Kidney epithelial cell (primary cell): Measurements from ENCODE around the gene OXCT1. TPM values are rescaled to one million over a fixed set of nuclear protein-coding genes. Genes with fewer than 3 reads are reported as not detected.
"Not testable (repeated sequence)": the region's sequence is repeated elsewhere in the genome, so short reads cannot be mapped to it uniquely, and the experiment has no call there.

Experiments
- DNase-seq: peaks from one replicate; pipeline ENCODE4 v3.0.0-alpha.2; 2010; ENCODE audit warnings: low read depth
- H3K27me3 ChIP-seq: 2 replicates; pipeline ENCODE4 v1.6.0; 2011; ENCODE audit warnings: low read length; ENCODE audit not compliant: control insufficient read depth, insufficient read depth
- H3K36me3 ChIP-seq: 2 replicates; pipeline ENCODE4 v1.5.1; 2011; ENCODE audit warnings: low read length; ENCODE audit not compliant: control insufficient read depth, insufficient read depth
- H3K4me3 ChIP-seq: 2 replicates; pipeline ENCODE4 v1.5.1; 2011; ENCODE audit warnings: low read depth, mild to moderate bottlenecking, control low read depth, low read length
- total RNA-seq: library from RNA; depleted of rRNA; stranded (reverse); fragments of >200 nt; gene quantifications from 2 replicates; pipeline ENCODE4 v1.2.3, GENCODE V29; 2015
- TF ChIP-seq, protein P1 (sequence below): IDR thresholded peaks from 2 replicates; pipeline ENCODE4 v1.5.1; 2011; ENCODE audit warnings: mild to moderate bottlenecking, moderate library complexity, low read length, control low read depth, inconsistent platforms; ENCODE audit not compliant: insufficient read depth, poor library complexity, severe bottlenecking

The OXCT1 gene
- total RNA-seq, 1 donor from 2014 or later = 21.0 TPM

DNA sequence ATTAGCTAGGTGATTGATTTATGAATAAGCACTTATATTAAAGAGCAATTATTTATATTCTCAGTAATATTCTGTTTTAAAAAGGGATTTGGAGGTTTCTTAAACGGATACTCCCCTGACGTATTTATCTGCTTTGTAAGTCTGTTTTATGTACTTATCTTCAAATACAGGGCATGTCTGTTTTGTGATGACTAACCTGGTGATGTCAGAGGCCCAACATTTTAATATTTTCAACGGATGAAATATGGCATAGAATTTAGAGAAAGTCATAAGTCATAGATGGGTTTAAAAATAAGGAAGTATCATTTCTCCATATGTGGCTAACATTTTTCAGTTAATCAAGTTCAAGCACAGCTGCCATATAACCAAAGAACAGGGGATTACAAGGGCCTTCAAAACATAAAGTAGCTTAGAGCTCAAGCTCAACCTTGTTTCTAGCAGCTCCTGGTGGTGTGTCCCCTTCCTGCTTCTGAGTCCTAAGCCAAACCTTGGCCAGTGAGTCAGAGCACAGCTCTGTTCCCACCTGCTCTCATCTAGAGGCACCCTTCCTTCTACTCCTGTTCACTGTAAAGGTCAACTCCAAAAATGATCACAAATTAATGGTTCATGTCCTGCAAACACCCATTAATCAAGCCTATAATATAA lies 131.4 kb downstream of the OXCT1 start:
- no peaks in the 10 kb centered on the region for H3K27me3 ChIP-seq
- TF ChIP-seq, protein P1, sequence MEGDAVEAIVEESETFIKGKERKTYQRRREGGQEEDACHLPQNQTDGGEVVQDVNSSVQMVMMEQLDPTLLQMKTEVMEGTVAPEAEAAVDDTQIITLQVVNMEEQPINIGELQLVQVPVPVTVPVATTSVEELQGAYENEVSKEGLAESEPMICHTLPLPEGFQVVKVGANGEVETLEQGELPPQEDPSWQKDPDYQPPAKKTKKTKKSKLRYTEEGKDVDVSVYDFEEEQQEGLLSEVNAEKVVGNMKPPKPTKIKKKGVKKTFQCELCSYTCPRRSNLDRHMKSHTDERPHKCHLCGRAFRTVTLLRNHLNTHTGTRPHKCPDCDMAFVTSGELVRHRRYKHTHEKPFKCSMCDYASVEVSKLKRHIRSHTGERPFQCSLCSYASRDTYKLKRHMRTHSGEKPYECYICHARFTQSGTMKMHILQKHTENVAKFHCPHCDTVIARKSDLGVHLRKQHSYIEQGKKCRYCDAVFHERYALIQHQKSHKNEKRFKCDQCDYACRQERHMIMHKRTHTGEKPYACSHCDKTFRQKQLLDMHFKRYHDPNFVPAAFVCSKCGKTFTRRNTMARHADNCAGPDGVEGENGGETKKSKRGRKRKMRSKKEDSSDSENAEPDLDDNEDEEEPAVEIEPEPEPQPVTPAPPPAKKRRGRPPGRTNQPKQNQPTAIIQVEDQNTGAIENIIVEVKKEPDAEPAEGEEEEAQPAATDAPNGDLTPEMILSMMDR = no peak
- no peaks in the 10 kb centered on the region for H3K36me3 ChIP-seq
- H3K4me3 ChIP-seq = no peak overlapping the region
- no peak for DNase-seq

DNA sequence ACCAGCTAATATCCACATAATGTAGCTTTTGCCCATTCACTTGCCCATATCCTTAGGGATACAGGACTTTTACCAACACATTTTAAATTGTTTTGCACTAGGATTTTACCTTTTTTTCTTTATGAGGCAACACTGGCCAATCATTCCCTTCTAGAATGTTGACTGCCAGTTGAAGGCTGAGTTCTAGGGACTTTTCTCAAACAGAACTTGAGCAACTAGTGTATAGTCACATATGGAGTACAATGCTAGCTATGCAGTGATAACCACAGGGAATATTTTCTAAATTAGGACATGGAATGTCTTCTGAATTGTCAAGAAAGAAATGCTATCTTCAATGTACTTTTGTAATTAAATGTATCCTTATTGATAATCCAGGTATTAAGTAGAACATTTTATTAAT lies 133.6 kb downstream of the OXCT1 start:
- Histone ChIP-seq H3K4me3 (no peak overlapping the region), H3K27me3 (no peaks in the 10 kb centered on the region), H3K36me3 (no peaks in the 10 kb centered on the region)
- no peak for DNase-seq
- TF ChIP-seq, protein P1 = no peak

DNA sequence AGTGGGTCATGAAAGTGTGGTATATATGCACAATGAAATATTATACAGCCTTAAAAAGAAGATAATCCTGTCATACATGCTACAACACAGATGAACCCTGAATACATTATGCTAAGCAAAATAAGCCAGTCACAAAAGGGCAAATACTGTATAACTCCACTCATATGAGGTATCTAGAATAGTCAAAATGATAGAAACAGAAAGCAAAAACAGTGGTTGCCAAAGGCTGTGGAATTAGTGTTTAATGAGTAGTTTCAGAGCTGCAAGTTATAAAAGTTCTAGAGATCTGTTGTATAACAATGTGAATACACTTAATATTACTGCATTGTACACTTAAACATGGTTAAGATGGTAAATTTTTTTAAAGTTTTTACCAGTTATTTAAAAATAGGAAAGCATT lies 135.0 kb downstream of the OXCT1 start:
- TF ChIP-seq, protein P1 = no peak
- no peak overlapping the region for H3K4me3 ChIP-seq
- DNase-seq = no peak
- no peaks in the 10 kb centered on the region for H3K27me3 ChIP-seq
- H3K36me3 ChIP-seq = no peaks in the 10 kb centered on the region

DNA sequence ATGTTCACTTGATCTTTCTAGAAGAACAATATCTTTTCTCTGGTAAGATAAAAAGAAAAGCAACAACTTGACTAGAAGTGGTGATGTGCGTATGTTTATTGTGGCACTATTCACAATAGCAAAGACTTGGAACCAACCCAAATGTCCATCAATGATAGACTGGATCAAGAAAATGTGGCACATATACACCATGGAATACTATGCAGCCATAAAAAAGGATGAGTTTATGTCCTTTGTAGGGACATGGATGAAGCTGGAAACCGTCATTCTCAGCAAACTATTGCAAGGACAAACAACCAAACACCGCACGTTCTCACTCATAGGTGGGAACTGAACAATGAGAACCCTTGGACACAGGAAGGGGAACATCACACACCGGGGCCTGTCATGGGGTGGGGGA lies 140.8 kb downstream of the OXCT1 start:
- H3K4me3 ChIP-seq, DNase-seq: not testable (repeated sequence)

DNA sequence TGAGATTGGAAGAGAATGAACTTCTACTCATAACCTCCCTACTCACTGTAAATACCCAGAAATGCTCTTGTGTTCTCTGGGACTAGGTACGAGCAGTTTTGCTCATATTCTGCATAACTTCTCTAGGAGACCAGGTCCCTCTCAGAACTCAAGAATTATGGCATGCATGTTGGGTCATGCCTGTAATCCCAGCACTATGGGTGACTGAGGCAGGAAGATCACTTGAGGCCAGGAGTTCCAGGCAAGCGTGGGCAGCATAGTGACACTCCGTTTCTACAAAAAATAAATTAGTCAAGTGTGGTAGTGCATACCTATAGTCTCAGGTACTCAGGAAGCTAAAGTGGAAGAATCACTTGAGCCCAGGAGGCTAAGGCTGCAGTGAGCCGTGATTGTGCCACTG lies 141.9 kb downstream of the OXCT1 start:
- no peak overlapping the region for H3K4me3 ChIP-seq
- no peaks in the 10 kb centered on the region for H3K27me3 ChIP-seq
- TF ChIP-seq, protein P1 = no peak
- H3K36me3 ChIP-seq = no peaks in the 10 kb centered on the region
- no peak for DNase-seq

More for the DNA sequence above, 140.8 kb downstream of the OXCT1 start:
- H3K27me3 ChIP-seq, H3K36me3 ChIP-seq: not testable (repeated sequence)

DNA sequence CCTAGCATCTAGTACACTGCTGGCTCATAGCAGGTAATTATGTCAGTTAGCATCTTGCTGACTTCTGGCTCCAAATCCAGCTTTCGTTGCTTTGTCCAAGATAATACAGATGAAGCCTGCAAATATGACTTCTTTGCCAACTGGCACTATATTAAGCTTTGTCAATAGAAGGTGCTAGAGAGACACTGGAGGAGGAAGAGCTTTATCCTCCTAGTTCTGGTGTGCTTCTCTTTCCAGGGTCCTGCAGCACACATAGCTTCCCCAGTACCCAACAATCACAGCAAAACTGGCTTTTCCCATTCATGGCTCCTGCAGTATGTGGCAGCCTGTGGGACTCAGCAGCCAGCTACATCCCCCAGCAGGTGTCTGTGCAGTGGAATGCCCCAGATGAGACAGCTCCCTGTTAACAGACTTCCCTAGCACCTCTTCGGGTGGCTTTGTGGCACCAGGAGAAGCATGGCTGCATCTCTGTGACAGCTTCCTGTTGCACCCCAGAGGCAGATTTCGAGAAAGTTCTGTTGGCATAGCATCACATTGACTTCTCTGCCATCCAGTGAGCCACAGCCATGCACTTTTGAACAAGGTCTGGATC lies 147.8 kb downstream of the OXCT1 start:
- no peaks in the 10 kb centered on the region for H3K27me3 ChIP-seq
- DNase-seq = no peak
- TF ChIP-seq, protein P1 = peak; percentile 26
- no peak overlapping the region for H3K4me3 ChIP-seq
- no peaks in the 10 kb centered on the region for H3K36me3 ChIP-seq
